K562 (cell line): Measurements from ENCODE around the gene SOX18. TPM values are rescaled to one million over a fixed set of nuclear protein-coding genes. Genes with fewer than 3 reads are reported as not detected.

Experiments
- AFF1 ChIP-seq, 2 experiments: fragments of 450-650 bp; IDR thresholded peaks; 2 replicates each; pipeline ENCODE4 v1.6.1; 2018; ENCODE audit warnings: mild to moderate bottlenecking in 2 of 2, low read depth in 1 of 2; ENCODE audit not compliant: partially characterized antibody in 2 of 2
- ATF6 ChIP-seq: sonication (generic); formaldehyde crosslinking; IDR thresholded peaks from 2 replicates; pipeline ENCODE4 v1.4.0; 2020; ENCODE audit warnings: mild to moderate bottlenecking, missing genetic modification reagents
- CBFA2T3 ChIP-seq: fragments of 450-650 bp; IDR thresholded peaks from 2 replicates; pipeline ENCODE4 v1.6.1; 2017
- CXXC5 ChIP-seq: fragments of 250-450 bp; sonication (Bioruptor Pico); IDR thresholded peaks from 2 replicates; pipeline ENCODE4 v1.8.0; 2022; ENCODE audit warnings: inconsistent platforms, mild to moderate bottlenecking, moderate library complexity
- ETV5 ChIP-seq: sonication (generic); formaldehyde crosslinking; IDR thresholded peaks from 2 replicates; pipeline ENCODE4 v1.4.0; 2020; ENCODE audit warnings: low read depth, mild to moderate bottlenecking, missing genetic modification reagents
- ILF3 ChIP-seq: fragments of 450-650 bp; IDR thresholded peaks from 2 replicates; pipeline ENCODE4 v1.6.1; 2018; ENCODE audit warnings: antibody characterized with exemption, mild to moderate bottlenecking, moderate library complexity, borderline replicate concordance
- NCOA6 ChIP-seq: fragments of 450-650 bp; IDR thresholded peaks from 2 replicates; pipeline ENCODE4 v1.6.1; 2017; ENCODE audit warnings: mild to moderate bottlenecking
- NEUROD1 ChIP-seq: fragments of 150-350 bp; IDR thresholded peaks from 2 replicates; pipeline ENCODE4 v1.6.1; 2014; ENCODE audit warnings: borderline replicate concordance, low read length, low read depth; ENCODE audit not compliant: partially characterized antibody
- NFRKB ChIP-seq: fragments of 450-650 bp; IDR thresholded peaks from 2 replicates; pipeline ENCODE4 v1.6.1; 2016; ENCODE audit warnings: low read depth
- NONO ChIP-seq, 2 experiments: fragments of 200-400 bp in 1 of 2; fragments of 450-650 bp in 1 of 2; formaldehyde crosslinking in 1 of 2; IDR thresholded peaks; 2 replicates each; pipeline ENCODE4 v1.6.1; 2017; ENCODE audit warnings: low read depth in 2 of 2, mild to moderate bottlenecking in 2 of 2, moderate library complexity in 2 of 2, low read length in 1 of 2
- POLR2G ChIP-seq: fragments of 200-400 bp; formaldehyde crosslinking; IDR thresholded peaks from 2 replicates; pipeline ENCODE4 v1.6.1; 2017; ENCODE audit warnings: low read depth, mild to moderate bottlenecking, antibody characterized with exemption, low read length, moderate library complexity
- SMAD4 ChIP-seq: fragments of 250-450 bp; sonication (Bioruptor Pico); conservative IDR thresholded peaks from 2 replicates; pipeline ENCODE4 v1.8.0; 2021; ENCODE audit warnings: inconsistent platforms, mild to moderate bottlenecking, moderate library complexity
- TFAM ChIP-seq: fragments of 250-450 bp; sonication (Bioruptor Pico); conservative IDR thresholded peaks from 2 replicates; pipeline ENCODE4 v1.5.0; 2021; ENCODE audit warnings: mild to moderate bottlenecking, moderate library complexity
- VEZF1 ChIP-seq: fragments of 200-800 bp; sonication (Bioruptor generic); IDR thresholded peaks from 2 replicates; pipeline ENCODE4 v1.6.1; 2017; ENCODE audit warnings: missing genetic modification characterization, missing compliant biosample characterization
- ZBTB2 ChIP-seq: fragments of 450-650 bp; IDR thresholded peaks from 2 replicates; pipeline ENCODE4 v1.6.1; 2016; ENCODE audit warnings: antibody characterized with exemption
- ZC3H8 ChIP-seq: fragments of 450-650 bp; IDR thresholded peaks from 2 replicates; pipeline ENCODE4 v1.6.1; 2017
- ZNF174 ChIP-seq: fragments of 250-450 bp; sonication (Bioruptor Pico); IDR thresholded peaks from 2 replicates; pipeline ENCODE4 v1.4.0; 2020; ENCODE audit warnings: mild to moderate bottlenecking
- ZNF766 ChIP-seq: fragments of 200-800 bp; sonication (Bioruptor generic); conservative IDR thresholded peaks from 2 replicates; pipeline ENCODE4 v1.6.1; 2016; ENCODE audit warnings: missing genetic modification characterization, missing compliant biosample characterization
- polyA plus RNA-seq, 8 experiments: library from polyadenylated mRNA; depleted of rRNA in 4 of 8; stranded (reverse) in 5 of 8; unstranded in 3 of 8; fragments of >200 nt; fragmentation: Nextera tagmentation in 2 of 8; fragmentation: Illumina TruSeq in 1 of 8; extraction: Ambion mirVana in 2 of 8; extraction: Trizol in 1 of 8; gene quantifications; 2 replicates each; pipeline versions ENCODE4 v1.2.1 to v1.2.3, GENCODE V29; 2011 to 2014; ENCODE audit warnings: inconsistent platforms in 1 of 8, missing spikeins in 1 of 8
- total RNA-seq, 7 experiments: library from RNA; depleted of rRNA in 6 of 7; stranded (reverse); fragments of >200 nt in 6 of 7; fragmentation: Illumina TruSeq in 2 of 7; extraction: Trizol in 2 of 7; gene quantifications; 2 replicates each; pipeline versions ENCODE4 v1.2.1 to v1.2.3, GENCODE V29; 2011 to 2021; ENCODE audit warnings: low replicate concordance in 1 of 7

SOX18 gene
- total and polyA plus RNA-seq, 9 of the 15 experiments (the other 6 are each of a cell fraction or from before 2014, with no cell fraction given), result 0.15 to 19.8 (median 0.33) TPM

GRCh38 chr20:64038565-64039292, 10.7 kb downstream of the SOX18 start (continued):
- TF ChIP-seq AFF1 (IDR thresholded peaks at IDR 0.05; ENCODE audit: low read depth in 1 of 2, partially characterized antibody in 2 of 2) (no peak), TFAM (CRISPR knock-in tag) (no peak), ZBTB2 (peak; percentile 32; the same call in 1 of the 2 replicates), ZNF174 (CRISPR knock-in tag) (no peak), ZC3H8 (no peak), NONO (IDR thresholded peaks at IDR 0.05; ENCODE audit: low read depth in 2 of 2, low read length in 1 of 2) (0 out of 4 replicates have a peak, but pooled peaks of 1 of the 2 experiments have one; percentile 65), ETV5 (CRISPR knock-in tag) (no peak), ILF3 (no peak), VEZF1 (CRISPR knock-in tag) (peak; percentile 79), NCOA6 (peak; percentile 84), NFRKB (no peak), CBFA2T3 (no peak), POLR2G (peak; percentile 85), ATF6 (CRISPR knock-in tag) (no peak), SMAD4 (CRISPR knock-in tag) (peak; percentile 74; the same call in 1 of the 2 replicates), CXXC5 (peak; percentile 77), NEUROD1 (no peak), ZNF766 (CRISPR knock-in tag) (no peak)
